ENCODE results near the gene RAX.

- TF ChIP-seq CTCF (IDR thresholded peaks at IDR 0.05; ENCODE audit: insufficient read depth, low read length, poor library complexity, severe bottlenecking) (no peak), EZH2phosphoT487 (conservative IDR thresholded peaks at IDR 0.05; ENCODE audit: low read length) (no peak)
These were observed 29.8 kb upstream of the RAX start for GRCh38 chr18:59303006-59303405.

Measured in SU-DHL-6 (cell line).